ENCODE measurements around the gene DOK6.

GRCh38 chr18:69659142-69659651 lies 258.5 kb downstream of the DOK6 start:
- TF ChIP-seq POLR2AphosphoS5 (IDR thresholded peaks at IDR 0.05) (no peak), CTCF (IDR thresholded peaks at IDR 0.05 in 8 of 11, conservative IDR thresholded peaks at IDR 0.05 in 3 of 11) (no peak), POLR2A (IDR thresholded peaks at IDR 0.05) (no peak)

Data from spleen (tissue), 7 donors.